WERI-Rb-1 (cell line): ENCODE measurements around the gene MTMR12.

Source experiments
- DNase-seq: peaks from one replicate; pipeline ENCODE4 v3.0.0-alpha.2; 2020
- H3K27ac ChIP-seq: fragments of 250-450 bp; sonication (Bioruptor Pico); 2 replicates; pipeline ENCODE4 v1.5.1; 2020; ENCODE audit warnings: mild to moderate bottlenecking, moderate library complexity
- H3K27me3 ChIP-seq: fragments of 250-450 bp; sonication (Bioruptor Pico); 2 replicates; pipeline ENCODE4 v1.5.1; 2021; ENCODE audit warnings: mild to moderate bottlenecking, low read depth, moderate library complexity; ENCODE audit not compliant: insufficient read depth, severe bottlenecking
- H3K36me3 ChIP-seq: fragments of 250-450 bp; sonication (Bioruptor Pico); 2 replicates; pipeline ENCODE4 v1.5.1; 2020; ENCODE audit warnings: mild to moderate bottlenecking, moderate library complexity
- H3K4me3 ChIP-seq: 2 replicates; pipeline ENCODE4 v1.5.1; 2011; ENCODE audit warnings: low read depth, mild to moderate bottlenecking, control low read depth, low read length
- H3K9me3 ChIP-seq: fragments of 250-450 bp; sonication (Bioruptor Pico); 2 replicates; pipeline ENCODE4 v1.5.1; 2021; ENCODE audit warnings: mild to moderate bottlenecking, moderate library complexity; ENCODE audit not compliant: severe bottlenecking
- TF ChIP-seq, protein P1 (sequence below): IDR thresholded peaks from 2 replicates; pipeline ENCODE4 v1.5.1; 2011; ENCODE audit warnings: low read depth, mild to moderate bottlenecking, control low read depth, inconsistent platforms, low read length

MTMR12 gene

DNA sequence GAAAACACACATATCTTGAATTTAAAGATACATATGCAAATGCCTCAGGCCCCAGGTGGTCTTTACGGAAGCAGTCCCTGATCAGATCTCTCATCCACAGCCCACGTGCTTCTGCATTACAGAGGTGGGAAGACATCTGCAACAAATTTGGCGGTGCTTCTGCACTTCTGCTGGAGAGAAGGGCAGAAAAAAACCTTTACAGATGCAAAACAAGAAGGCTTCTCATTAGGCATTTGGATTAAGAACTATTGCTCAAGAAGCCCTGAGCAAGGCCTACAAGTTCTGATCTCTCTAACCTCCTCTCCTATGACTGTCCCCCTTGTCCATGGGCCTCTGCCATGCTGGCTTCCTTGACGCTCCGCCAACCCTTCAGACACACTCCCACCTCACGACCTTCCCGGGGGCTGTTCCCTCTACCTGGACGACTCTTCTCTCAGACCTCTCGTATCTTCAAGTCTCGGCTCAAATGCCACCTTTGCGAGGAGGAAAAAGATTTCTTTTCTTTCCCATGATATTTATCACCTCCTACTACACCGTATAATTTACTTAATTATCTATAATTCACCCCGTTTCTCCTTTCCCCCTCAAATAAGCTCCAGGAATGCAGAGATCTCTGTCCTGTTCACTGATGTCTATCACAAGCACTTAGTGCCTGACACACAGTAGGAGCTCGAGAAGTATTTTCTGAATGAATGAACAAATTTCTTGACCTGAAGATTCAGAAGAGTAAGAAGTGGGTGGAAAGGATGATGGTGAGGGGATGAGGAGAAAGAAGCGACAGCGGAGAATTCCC, 1.1 kb downstream of the MTMR12 start:
- Histone ChIP-seq H3K27ac (peak overlapping the region; percentile 69), H3K36me3 (no peaks in the 10 kb centered on the region; the same call in 1 of the 2 replicates), H3K4me3 (peak overlapping the region; percentile 82), H3K27me3 (no peaks in the 10 kb centered on the region), H3K9me3 (no peaks in the 10 kb centered on the region)
- TF ChIP-seq, protein P1, sequence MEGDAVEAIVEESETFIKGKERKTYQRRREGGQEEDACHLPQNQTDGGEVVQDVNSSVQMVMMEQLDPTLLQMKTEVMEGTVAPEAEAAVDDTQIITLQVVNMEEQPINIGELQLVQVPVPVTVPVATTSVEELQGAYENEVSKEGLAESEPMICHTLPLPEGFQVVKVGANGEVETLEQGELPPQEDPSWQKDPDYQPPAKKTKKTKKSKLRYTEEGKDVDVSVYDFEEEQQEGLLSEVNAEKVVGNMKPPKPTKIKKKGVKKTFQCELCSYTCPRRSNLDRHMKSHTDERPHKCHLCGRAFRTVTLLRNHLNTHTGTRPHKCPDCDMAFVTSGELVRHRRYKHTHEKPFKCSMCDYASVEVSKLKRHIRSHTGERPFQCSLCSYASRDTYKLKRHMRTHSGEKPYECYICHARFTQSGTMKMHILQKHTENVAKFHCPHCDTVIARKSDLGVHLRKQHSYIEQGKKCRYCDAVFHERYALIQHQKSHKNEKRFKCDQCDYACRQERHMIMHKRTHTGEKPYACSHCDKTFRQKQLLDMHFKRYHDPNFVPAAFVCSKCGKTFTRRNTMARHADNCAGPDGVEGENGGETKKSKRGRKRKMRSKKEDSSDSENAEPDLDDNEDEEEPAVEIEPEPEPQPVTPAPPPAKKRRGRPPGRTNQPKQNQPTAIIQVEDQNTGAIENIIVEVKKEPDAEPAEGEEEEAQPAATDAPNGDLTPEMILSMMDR = no peak
- DNase-seq = no peak

DNA sequence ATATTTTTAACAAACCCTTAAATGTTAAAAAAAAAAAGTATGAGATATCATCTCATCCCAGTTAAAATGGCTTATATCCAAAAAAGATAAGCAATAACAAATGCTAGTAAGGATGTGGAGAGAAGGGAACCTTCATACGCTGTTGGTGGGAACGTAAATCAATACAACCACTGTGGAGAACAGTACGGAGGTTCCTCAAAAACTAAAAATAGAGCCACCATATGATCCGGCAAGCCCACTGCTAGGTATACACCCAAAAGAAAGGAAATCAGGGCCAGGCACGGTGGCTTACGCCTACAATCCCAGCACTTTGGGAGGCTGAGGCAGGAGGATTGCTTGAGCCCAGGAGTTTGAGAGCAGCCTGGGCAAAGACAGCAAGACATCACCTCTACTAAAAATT, 3.0 kb downstream of the MTMR12 start:
- no peaks in the 10 kb centered on the region; the same call in 1 of the 2 replicates for H3K36me3 ChIP-seq
- no peak overlapping the region for H3K27ac ChIP-seq
- H3K4me3 ChIP-seq = no peak overlapping the region
- no peak for DNase-seq
- no peaks in the 10 kb centered on the region for H3K27me3 ChIP-seq
- TF ChIP-seq, protein P1 = no peak
- H3K9me3 ChIP-seq = no peaks in the 10 kb centered on the region

DNA sequence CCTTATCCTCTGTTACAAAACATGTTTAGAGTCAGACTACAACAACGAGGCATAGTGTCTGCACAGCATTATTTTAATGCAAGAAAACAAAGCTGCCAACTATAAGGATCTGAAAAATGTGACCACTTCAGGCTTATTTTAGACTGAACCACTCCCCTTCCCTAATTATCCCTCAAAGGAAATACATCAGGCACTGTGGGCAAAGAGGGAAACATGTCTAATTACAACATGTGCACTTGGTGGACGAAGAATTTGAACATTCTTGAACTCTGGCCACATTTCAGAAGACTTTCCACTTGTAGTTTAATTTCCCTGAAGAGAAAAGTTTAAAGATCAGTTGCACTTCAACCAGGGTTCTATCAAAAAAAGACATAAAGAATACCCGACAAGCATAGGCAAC, 3.8 kb downstream of the MTMR12 start:
- Histone ChIP-seq H3K9me3 (no peaks in the 10 kb centered on the region), H3K4me3 (no peak overlapping the region), H3K27ac (no peak overlapping the region), H3K36me3 (no peaks in the 10 kb centered on the region; the same call in 1 of the 2 replicates), H3K27me3 (no peaks in the 10 kb centered on the region)
- no peak for DNase-seq
- TF ChIP-seq, protein P1 = no peak

DNA sequence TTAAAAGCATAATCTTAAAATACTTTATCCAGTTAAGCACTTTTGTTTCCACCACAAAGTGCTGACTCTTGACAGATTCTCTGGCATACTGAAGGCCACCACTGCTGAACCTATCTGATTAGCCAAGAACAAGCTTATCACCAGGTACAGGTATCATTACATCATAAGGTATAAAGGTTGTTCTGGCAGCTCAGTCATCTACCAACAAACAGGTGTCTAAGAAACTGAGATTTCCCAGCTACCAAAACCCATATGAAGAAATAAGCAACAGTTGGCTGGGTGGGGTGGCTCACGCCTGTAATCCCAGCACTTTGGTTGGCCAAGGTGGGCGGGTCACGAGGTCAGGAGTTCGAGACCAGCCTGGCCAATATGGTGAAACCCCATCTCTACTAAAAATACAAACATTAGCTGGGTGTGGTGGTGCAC, 5.0 kb downstream of the MTMR12 start:
- H3K27ac ChIP-seq = no peak overlapping the region
- no peaks in the 10 kb centered on the region for H3K27me3 ChIP-seq
- no peak for DNase-seq
- TF ChIP-seq, protein P1 = no peak
- H3K36me3 ChIP-seq = no peaks in the 10 kb centered on the region; the same call in 1 of the 2 replicates
- H3K9me3 ChIP-seq = no peaks in the 10 kb centered on the region
- H3K4me3 ChIP-seq = no peak overlapping the region

DNA sequence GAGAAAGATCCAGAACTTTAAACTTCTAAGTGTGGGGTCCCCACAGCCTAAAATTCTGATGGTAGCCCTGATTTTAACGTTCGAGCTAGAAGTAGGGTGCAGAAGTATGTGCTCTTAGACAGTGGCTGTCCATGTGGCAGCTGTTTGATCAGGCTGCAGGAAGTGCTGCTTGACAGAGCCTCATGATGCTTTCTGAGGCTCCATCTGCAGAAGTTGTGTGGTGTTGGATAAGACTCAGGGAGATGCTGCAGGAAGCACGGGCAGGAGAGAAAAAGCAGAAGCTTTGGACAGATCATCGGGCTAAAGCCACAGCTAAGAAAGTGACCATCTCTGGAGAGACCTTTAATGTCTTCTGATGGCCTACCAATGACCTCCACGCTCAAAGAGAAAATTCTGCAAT, 8.1 kb downstream of the MTMR12 start:
- no peak overlapping the region for H3K4me3 ChIP-seq
- H3K27me3 ChIP-seq = no peaks in the 10 kb centered on the region
- TF ChIP-seq, protein P1 = no peak
- H3K9me3 ChIP-seq = no peaks in the 10 kb centered on the region
- no peak for DNase-seq
- H3K27ac ChIP-seq = no peak overlapping the region
- no peaks in the 10 kb centered on the region; the same call in 1 of the 2 replicates for H3K36me3 ChIP-seq

DNA sequence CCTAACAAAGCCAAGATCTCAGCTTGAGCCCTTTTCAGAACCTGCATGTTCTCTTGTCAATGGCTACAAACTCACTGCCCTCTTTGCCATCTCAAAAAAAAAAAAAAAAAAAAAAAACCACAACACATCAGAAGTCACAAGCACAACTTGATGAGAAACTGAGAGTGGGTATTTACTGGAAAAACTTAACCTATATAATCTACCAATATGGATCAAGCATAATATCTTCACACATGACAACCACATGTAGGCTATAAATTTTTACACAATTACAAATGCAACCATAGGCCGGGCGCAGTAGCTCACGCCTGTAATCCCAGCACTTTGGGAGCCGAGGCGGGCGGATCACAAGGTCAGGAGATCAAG, 9.0 kb downstream of the MTMR12 start:
- no peaks in the 10 kb centered on the region for H3K9me3 ChIP-seq
- H3K27me3 ChIP-seq = no peaks in the 10 kb centered on the region
- no peak overlapping the region for H3K27ac ChIP-seq
- H3K36me3 ChIP-seq = no peaks in the 10 kb centered on the region
- DNase-seq = no peak
- no peak overlapping the region for H3K4me3 ChIP-seq
- TF ChIP-seq, protein P1 = no peak
